ENCODE results near the gene MEX3B. TPM values are rescaled to one million over a fixed set of nuclear protein-coding genes. Genes with fewer than 3 reads are reported as not detected.
"Not testable (repeated sequence)": the region's sequence is repeated elsewhere in the genome, so short reads cannot be mapped to it uniquely, and the experiment has no call there.

The MEX3B gene
- total RNA-seq, 1 donor from 2014 or later = 1.8 TPM

GRCh38 chr15:82020625-82021394 is 25.0 kb downstream of the MEX3B start:
- H3K27ac Mint-ChIP-seq = no peak overlapping the region
- H3K4me1 Mint-ChIP-seq (ENCODE audit: low read depth) = no peaks in the 10 kb centered on the region
- DNase-seq (ENCODE audit: low spot score) = no peak
- no peak overlapping the region for H3K4me3 Mint-ChIP-seq (ENCODE audit: low read depth)
- H3K36me3 Mint-ChIP-seq (ENCODE audit: low read depth) = no peaks in the 10 kb centered on the region
- intact Hi-C loops (cut with micrococcal nuclease) = no loop called here
- peaks cover 9% of the 10 kb centered on the region for H3K27me3 Mint-ChIP-seq (ENCODE audit: low read depth)
- H3K9me3 Mint-ChIP-seq = no peaks in the 10 kb centered on the region

- intact Hi-C loops (cut with micrococcal nuclease) = no loop called here
- Mint-ChIP-seq H3K27me3 (ENCODE audit: low read depth) (peaks cover 9% of the 10 kb centered on the region), H3K27ac (no peak overlapping the region), H3K4me1 (ENCODE audit: low read depth) (no peaks in the 10 kb centered on the region), H3K9me3 (no peaks in the 10 kb centered on the region), H3K4me3 (ENCODE audit: low read depth) (no peak overlapping the region), H3K36me3 (ENCODE audit: low read depth) (no peaks in the 10 kb centered on the region)
- no peak for DNase-seq (ENCODE audit: low spot score)
Observed at GRCh38 chr15:82018201-82018600, 27.6 kb downstream of the MEX3B start.

GRCh38 chr15:82017656-82018055 is 28.2 kb downstream of the MEX3B start:
- Mint-ChIP-seq H3K27ac (no peak overlapping the region), H3K36me3 (ENCODE audit: low read depth) (no peaks in the 10 kb centered on the region), H3K9me3 (no peaks in the 10 kb centered on the region), H3K4me1 (ENCODE audit: low read depth) (no peaks in the 10 kb centered on the region), H3K27me3 (ENCODE audit: low read depth) (peaks cover 9% of the 10 kb centered on the region), H3K4me3 (ENCODE audit: low read depth) (no peak overlapping the region)
- DNase-seq (ENCODE audit: low spot score) = no peak
- intact Hi-C loops (cut with micrococcal nuclease) = no loop called here

- no peaks in the 10 kb centered on the region for H3K4me1 Mint-ChIP-seq (ENCODE audit: low read depth)
- peaks cover 2% of the 10 kb centered on the region for H3K27me3 Mint-ChIP-seq (ENCODE audit: low read depth)
Observed at GRCh38 chr15:82014989-82015388, 30.8 kb downstream of the MEX3B start.

GRCh38 chr15:82012908-82013307 is 32.9 kb downstream of the MEX3B start:
- Mint-ChIP-seq H3K27ac (no peak overlapping the region), H3K9me3 (no peaks in the 10 kb centered on the region), H3K36me3 (ENCODE audit: low read depth) (no peaks in the 10 kb centered on the region), H3K4me1 (ENCODE audit: low read depth) (no peaks in the 10 kb centered on the region), H3K4me3 (ENCODE audit: low read depth) (no peak overlapping the region), H3K27me3 (ENCODE audit: low read depth) (no peaks in the 10 kb centered on the region)
- DNase-seq (ENCODE audit: low spot score) = no peak
- intact Hi-C loops (cut with micrococcal nuclease) = no loop called here

More at GRCh38 chr15:82014989-82015388, 30.8 kb downstream of the MEX3B start:
- Mint-ChIP-seq H3K36me3 (ENCODE audit: low read depth) (no peaks in the 10 kb centered on the region), H3K9me3 (no peaks in the 10 kb centered on the region), H3K4me3 (ENCODE audit: low read depth) (no peak overlapping the region), H3K27ac (no peak overlapping the region)
- intact Hi-C loops (cut with micrococcal nuclease) = no loop called here
- no peak for DNase-seq (ENCODE audit: low spot score)

DNA sequence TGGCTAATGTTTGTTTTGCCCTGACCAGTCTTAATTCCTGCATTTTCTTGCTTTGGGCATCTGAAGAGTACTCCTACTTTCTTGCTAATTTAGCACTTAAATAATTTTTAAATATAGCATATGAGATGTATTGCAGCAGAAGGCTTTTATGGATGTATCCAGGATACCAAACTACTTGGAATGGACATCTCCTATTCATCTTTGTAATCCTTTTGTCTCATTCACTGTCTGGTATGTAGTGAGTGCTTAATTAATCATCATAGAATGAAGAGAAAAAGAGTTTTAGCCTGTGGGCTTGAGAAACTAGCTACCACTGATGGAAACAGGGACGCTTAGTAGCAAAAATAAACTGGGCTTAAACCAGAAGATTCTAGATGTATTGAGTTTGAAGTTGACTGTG is 40.6 kb downstream of the MEX3B start:
- H3K27ac Mint-ChIP-seq = no peak overlapping the region
- H3K36me3 Mint-ChIP-seq (ENCODE audit: low read depth) = no peaks in the 10 kb centered on the region
- H3K4me3 Mint-ChIP-seq (ENCODE audit: low read depth) = no peak overlapping the region
- H3K9me3 Mint-ChIP-seq = no peaks in the 10 kb centered on the region
- DNase-seq (ENCODE audit: low spot score) = no peak
- no peaks in the 10 kb centered on the region for H3K4me1 Mint-ChIP-seq (ENCODE audit: low read depth)
- intact Hi-C loops (cut with micrococcal nuclease) = no loop called here
- H3K27me3 Mint-ChIP-seq (ENCODE audit: low read depth) = no peaks in the 10 kb centered on the region

GRCh38 chr15:82003916-82004315 is 41.9 kb downstream of the MEX3B start:
- H3K4me3 Mint-ChIP-seq (ENCODE audit: low read depth) = no peak overlapping the region

GRCh38 chr15:81995081-81995480 is 50.7 kb downstream of the MEX3B start:
- H3K36me3 Mint-ChIP-seq (ENCODE audit: low read depth); H3K4me3 Mint-ChIP-seq (ENCODE audit: low read depth); DNase-seq (ENCODE audit: low spot score); H3K27ac Mint-ChIP-seq; H3K27me3 Mint-ChIP-seq (ENCODE audit: low read depth); H3K4me1 Mint-ChIP-seq (ENCODE audit: low read depth); intact Hi-C loops (cut with micrococcal nuclease): not testable (repeated sequence)
- H3K9me3 Mint-ChIP-seq = peaks cover 15% of the 10 kb centered on the region

More at GRCh38 chr15:82003916-82004315, 41.9 kb downstream of the MEX3B start:
- Mint-ChIP-seq H3K27me3 (ENCODE audit: low read depth) (no peaks in the 10 kb centered on the region), H3K9me3 (no peaks in the 10 kb centered on the region), H3K27ac (no peak overlapping the region), H3K36me3 (ENCODE audit: low read depth) (no peaks in the 10 kb centered on the region), H3K4me1 (ENCODE audit: low read depth) (no peaks in the 10 kb centered on the region)
- intact Hi-C loops (cut with micrococcal nuclease) = no loop called here
- no peak for DNase-seq (ENCODE audit: low spot score)

DNA sequence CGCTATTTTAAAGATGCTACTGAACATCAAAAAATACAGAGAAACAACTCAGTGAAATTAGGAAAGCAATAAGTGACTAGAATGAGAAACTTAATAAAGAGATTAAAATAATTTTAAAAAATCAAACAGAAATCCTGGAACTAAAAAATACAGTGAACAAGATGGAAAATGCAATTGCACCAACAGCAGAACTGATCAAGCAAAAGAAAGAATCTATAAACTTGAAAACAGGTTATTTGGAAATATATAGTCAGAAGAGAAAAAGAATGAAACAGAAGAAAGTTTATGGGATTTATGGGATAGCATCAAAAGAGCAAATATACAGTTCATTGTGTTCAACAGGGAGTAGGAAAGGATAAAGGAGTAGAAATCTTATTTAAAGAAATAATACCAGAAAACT is 53.3 kb downstream of the MEX3B start:
- intact Hi-C loops (cut with micrococcal nuclease) = no loop called here
- no peak for DNase-seq (ENCODE audit: low spot score)
- no peaks in the 10 kb centered on the region for H3K4me1 Mint-ChIP-seq (ENCODE audit: low read depth)
- no peak overlapping the region for H3K4me3 Mint-ChIP-seq (ENCODE audit: low read depth)
- H3K36me3 Mint-ChIP-seq (ENCODE audit: low read depth) = no peaks in the 10 kb centered on the region
- H3K27me3 Mint-ChIP-seq (ENCODE audit: low read depth) = no peaks in the 10 kb centered on the region
- no peak overlapping the region for H3K27ac Mint-ChIP-seq
- H3K9me3 Mint-ChIP-seq = peaks cover 15% of the 10 kb centered on the region

Other genes with a start within 250 kb of the MEX3B start
- 23.3 and 26.6 TPM in 2 replicates for gene EFL1, start 216.7 kb upstream of the MEX3B start, total RNA-seq
- 0.51 TPM in 1 of 2 replicates, not detected in the other for gene SAXO2, start 216.8 kb upstream of the MEX3B start, total RNA-seq

Measured in activated T-helper 2 cell treated with anti-CD3 and anti-CD28 coated beads, Interferon-gamma antibody, Interleukin-2, Interleukin-4, amounts not matched to agents 10 μg/mL and 5 μg/mL and 100 μg/mL, durations not matched to agents 14 hours and 24 hours and 36 hours (primary cell).